Measurements from ENCODE around the gene FGD5. TPM values are rescaled to one million over a fixed set of nuclear protein-coding genes. Genes with fewer than 3 reads are reported as not detected.

FGD5 gene
- total RNA-seq, 1 experiment from 2014 or later, result 0.05 TPM

DNA sequence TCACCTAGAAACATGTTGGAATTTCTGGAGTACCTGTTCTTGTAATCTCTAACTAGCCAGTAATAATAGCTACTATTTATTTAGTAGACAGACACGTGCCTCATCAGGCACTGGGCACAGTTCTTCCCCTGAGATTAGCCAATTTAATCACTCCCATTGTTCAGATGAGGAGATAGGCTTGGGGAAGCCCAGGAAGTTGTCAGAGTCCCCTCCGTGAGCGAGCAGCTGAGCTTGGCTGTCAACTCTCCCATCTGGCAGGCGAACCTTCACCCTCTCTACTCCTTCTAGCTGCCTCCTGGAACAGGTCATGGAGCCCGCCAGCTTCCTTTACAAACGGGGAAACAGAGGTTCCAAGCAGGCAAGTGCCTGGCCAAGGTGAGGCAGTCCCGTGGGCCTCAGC, 31.1 kb upstream of the FGD5 start:
- no peak for DNase-seq (ENCODE audit: low read depth)

- peak; percentile 5 for DNase-seq (ENCODE audit: low read depth)
These were observed 30.1 kb upstream of the FGD5 start for GRCh38 chr3:14788644-14789043.

GRCh38 chr3:14789221-14789620, 29.5 kb upstream of the FGD5 start:
- DNase-seq (ENCODE audit: low read depth), result no peak

DNA sequence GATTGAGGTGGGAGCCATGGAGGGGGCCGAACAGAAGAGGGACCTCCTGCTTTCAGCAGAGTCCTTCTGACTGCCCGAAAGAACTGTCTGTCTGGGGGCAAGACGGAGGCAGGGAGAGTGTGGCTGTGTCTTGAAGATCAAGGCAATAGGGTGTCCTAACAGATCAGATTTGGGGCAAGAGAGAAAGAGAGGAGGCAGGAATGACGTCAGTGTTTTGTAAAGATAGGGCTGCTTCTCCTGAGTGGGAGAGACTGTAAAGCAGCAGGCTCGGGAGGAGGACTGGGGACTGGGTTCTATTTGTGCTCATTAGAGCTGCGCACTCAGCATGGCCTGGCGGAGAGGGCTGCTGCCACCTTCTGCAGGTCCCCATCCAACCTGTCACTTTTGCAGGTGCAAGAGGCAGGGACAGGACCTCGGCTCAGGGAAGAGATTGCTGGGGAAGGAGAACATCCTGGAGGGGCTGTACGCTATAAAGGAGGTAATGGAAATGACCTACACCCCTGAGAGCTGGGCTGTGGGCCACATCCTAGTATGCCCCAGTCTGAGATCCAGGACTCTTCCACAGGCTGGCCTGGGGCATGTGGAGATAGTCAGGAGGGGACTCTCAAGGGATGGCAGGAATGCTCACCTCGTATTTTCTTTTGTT, 29.0 kb upstream of the FGD5 start:
- no peak for DNase-seq (ENCODE audit: low read depth)

DNA sequence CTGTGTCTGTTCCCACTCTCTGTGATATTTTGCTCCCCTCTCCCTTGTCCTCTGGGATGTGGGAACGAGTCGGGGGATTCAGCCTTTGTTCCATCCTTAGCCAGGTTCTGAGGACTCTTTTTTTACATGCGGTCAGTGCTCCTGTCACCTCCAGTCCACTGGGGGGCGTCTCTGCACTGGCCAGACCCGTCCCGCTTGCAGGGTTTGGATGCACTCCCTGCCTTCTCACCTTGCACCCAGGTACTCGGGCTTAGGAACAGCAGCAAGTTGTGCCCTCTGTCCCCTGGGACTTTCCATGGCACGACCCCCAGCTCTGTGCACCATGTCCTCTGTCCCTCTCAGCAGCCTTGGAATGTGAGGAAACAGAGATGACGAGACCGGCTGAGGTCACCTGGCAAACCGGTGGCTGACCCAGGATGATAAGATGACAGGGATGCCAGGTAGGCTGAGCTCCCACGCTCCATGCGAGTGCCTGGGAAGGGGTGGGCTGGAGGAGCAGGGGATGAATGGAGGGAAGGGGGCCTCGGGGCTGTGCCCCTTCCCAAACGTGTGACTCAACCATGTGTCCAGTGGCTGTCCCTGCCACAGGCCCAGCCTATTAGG, 27.3 kb upstream of the FGD5 start:
- peak; percentile 30 for DNase-seq (ENCODE audit: low read depth)

GRCh38 chr3:14792691-14793121, 26.1 kb upstream of the FGD5 start:
- DNase-seq (ENCODE audit: low read depth), result no peak

DNA sequence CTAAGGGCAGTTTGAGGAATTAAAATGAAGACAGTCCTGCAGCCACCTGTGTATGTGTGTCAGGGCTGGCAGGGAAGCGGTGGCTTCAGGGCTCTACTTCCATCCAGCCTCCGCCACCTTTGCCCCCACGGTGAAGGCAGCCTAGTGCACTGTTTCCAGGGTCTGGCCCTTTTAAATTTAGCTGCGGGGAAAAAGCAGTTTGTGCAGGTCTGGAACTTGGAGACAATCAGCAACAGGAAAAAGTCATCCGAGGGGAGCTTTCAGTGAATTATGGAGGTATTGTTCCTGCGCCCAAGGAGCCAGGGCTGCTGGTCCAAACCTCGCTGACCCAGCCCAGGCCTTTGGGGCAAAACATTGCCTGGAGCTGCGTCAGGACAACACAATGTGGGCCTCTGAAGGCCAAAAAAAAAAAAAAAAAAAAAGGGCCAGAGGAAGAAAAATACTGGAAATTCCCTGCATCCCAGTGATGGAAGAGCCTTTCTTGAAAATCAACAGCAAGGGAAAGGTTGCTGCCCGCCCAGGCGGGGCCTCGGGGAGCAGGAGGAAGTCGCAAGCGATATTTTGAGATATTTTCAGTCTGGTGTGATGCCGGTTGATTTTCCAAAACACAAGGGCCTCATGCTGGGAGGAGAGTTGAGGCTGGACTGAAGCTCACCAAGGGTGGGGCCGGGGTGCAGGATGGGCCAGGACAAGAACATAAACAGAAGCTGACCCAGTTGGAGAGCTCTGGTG, 25.5 kb upstream of the FGD5 start:
- no peak for DNase-seq (ENCODE audit: low read depth)

- DNase-seq (ENCODE audit: low read depth), result no peak
These were observed 24.9 kb upstream of the FGD5 start for GRCh38 chr3:14793858-14794234.

DNA sequence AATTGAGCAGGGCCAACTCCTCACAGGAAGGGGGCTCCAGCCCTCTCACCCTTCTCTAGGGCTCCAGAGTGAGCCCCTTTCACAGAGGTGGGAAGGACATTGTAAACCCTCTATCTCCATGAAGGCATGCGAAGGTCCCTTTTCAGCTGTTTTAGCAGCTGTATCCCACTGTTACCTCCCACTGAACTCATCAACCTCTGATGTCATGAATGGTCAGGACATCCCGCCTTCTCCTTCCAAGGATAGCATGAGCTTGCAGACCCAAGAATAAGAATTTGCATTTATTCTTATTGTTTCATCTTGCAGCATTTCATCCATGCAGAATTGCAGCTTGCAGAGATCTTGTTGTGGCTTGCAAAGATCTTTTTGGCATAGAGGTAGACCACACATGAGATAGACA, 24.3 kb upstream of the FGD5 start:
- no peak for DNase-seq (ENCODE audit: low read depth)

DNA sequence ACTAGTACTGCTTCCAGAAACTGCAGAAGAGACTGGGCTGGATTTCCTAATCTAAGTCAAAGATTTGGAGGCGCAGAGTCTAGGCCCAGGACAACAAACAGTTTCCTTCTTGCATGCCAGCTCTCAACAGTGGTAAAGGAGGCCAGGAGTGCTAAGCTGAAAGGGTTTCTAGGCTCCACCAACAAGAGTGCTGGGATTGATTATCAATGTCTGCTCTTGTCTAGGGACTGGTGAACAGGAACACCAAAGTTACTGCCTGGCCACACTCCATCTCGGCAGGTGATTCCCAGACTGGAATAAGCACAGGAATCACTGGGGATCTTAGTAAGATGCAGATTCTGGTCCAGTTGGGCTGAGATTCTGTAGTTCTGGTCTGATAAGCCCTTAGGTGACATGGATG, 22.8 kb upstream of the FGD5 start:
- no peak for DNase-seq (ENCODE audit: low read depth)

- DNase-seq (ENCODE audit: low read depth), result no peak
These were observed 22.2 kb upstream of the FGD5 start for GRCh38 chr3:14796403-14797077.

GRCh38 chr3:14797731-14798130, 21.0 kb upstream of the FGD5 start:
- DNase-seq (ENCODE audit: low read depth), result no peak

GRCh38 chr3:14798231-14798630, 20.5 kb upstream of the FGD5 start:
- no peak for DNase-seq (ENCODE audit: low read depth)

DNA sequence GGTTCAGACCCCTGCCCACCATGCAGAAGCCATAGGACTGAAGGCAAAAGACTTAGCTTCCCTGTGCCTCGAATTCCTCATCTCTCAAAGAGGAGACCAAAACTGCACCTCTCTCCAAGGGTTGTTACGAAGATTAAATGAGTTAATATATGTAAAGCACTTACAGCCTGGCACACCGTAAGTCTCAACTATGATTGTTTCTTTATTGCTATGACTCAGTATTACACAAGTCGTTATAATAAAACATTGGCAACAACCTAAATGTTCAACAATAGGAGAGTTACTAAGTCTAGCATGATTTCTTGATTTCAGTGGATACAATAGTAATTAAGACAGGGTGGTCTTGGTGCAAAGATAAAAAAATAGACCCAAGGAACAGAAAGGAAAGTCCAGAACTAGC, 19.6 kb upstream of the FGD5 start:
- DNase-seq (ENCODE audit: low read depth), result no peak

GRCh38 chr3:14801031-14801430, 17.7 kb upstream of the FGD5 start:
- DNase-seq (ENCODE audit: low read depth), result no peak

DNA sequence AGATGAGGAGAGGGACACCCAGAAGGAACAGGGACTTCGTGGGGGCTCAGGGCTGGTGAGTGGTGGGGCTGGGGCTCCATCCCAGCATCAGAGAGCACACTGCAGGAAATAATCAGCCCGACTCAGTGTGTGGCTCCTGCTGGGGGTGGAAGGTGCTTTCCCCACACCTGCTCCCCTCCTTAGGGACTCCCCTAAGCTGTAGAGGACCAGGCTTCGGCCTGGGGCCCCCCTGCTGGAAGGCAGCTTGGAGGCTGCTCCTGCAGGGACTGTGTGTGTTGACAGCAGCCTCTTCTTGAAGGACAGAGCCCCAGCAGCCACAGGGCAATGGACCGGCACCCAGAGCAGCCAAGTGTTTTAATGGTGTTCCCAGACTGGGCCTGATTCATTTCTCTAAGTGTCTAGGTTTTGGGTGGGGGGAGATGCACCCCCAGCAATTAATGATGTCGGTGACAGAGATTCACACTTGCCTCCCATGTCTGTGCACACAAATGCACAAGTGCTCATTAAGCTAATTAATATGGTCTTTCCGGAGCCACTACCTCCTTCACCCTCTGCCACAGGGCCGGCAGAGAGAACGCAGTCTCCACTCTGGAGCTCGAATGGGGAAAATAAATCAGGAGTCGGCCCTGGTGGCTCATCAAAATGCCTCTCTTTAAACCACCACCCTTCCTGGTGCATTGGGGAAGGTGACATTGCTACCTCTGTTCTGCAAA, 16.9 kb upstream of the FGD5 start:
- DNase-seq (ENCODE audit: low read depth), result no peak

- DNase-seq (ENCODE audit: low read depth), result no peak
These were observed 16.4 kb upstream of the FGD5 start for GRCh38 chr3:14802381-14802731.

DNA sequence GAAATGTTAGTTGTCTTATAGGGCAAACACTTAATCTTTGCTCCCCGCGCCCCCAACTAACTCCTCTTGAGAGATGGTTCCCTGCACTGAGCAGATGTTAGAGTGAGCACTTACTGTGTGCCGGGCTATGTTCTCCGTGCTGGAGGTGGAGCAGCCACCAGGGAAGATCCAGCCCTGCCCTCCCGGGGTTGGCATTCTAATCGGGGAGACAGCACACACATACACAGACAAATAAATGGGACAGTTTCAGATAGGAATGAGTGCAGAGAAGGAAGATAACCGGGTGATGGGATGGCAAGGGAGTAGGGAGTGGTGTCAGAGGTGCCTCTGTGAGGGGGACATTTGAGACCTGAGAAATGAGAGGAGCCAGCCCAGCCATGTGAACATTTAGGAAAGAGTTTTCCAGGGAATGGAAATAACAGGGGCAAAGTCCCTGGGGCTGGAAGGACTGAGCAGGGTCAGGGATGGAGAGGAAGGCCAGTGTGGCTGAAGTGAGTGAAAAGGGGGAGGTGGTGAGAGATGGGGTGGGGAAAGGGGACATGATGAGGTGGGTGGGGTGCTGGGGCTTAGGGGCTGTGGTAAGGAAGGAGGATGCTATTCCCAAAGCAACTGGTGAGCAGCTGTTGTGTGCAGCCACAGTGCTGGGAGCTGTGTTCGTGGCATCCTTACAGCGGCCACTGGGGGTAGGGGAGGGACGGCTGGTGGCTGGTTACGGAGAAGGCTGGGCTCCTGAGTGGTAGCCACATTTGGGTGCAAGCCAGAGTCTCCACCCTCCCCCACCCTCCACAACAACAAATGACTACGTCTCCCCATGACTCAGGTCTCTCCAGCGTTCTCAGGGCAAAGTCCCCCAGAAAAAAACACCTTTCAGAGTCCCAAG, 15.4 kb upstream of the FGD5 start:
- peak; percentile 48 for DNase-seq (ENCODE audit: low read depth)

- no peak for DNase-seq (ENCODE audit: low read depth)
These were observed 14.6 kb upstream of the FGD5 start for GRCh38 chr3:14803981-14804834.
